Endothelial cell of umbilical vein (primary cell): ENCODE measurements around the gene CYP19A1. TPM values are rescaled to one million over a fixed set of nuclear protein-coding genes. Genes with fewer than 3 reads are reported as not detected.

ENCODE experiments used
- BruUV-seq: library from RNA; stranded (reverse); fragments of 400-500 nt; replicated peaks from 2 replicates; lab custom pipeline; 2021; lab: Mats Ljungman, UMichigan
- CTCF ChIA-PET: fragments of 300-600, 350-600 bp; sonication (Branson Sonifier 250); formaldehyde crosslinking; loops from one replicate; lab custom pipeline; 2021; ENCODE audit warnings: antibody characterized with exemption, inconsistent platforms; lab: Charles Lee
- POLR2A ChIA-PET: fragments of 300-600, 350-600 bp; sonication (Branson Sonifier 250); formaldehyde crosslinking; loops from one replicate; lab custom pipeline; 2021; ENCODE audit warnings: antibody characterized with exemption, inconsistent platforms; lab: Charles Lee
- DNase-seq: peaks from one replicate; pipeline ENCODE4 v3.0.0-alpha.2; 2011; ENCODE audit warnings: low read depth, low spot score
- FAIRE-seq: peaks from 2 replicates; lab custom pipeline; 2011; peaks lifted over from hg19 to GRCh38; lab: Jason Lieb, UNC
- H2AFZ ChIP-seq: 2 replicates; pipeline ENCODE4 v1.6.0; 2012; ENCODE audit warnings: low read depth, low read length, control low read depth, inconsistent platforms
- H3K27ac ChIP-seq: 2 replicates; pipeline ENCODE4 v1.5.1; 2011; ENCODE audit warnings: low read depth, mild to moderate bottlenecking, control low read depth, low read length, moderate library complexity; ENCODE audit not compliant: insufficient read depth
- H3K27me3 ChIP-seq, 2 experiments: 2 replicates each; pipeline versions ENCODE4 v1.6.0 to v1.6.1; 2011; ENCODE audit warnings: low read length in 2 of 2, mixed read lengths in 1 of 2; ENCODE audit not compliant: control insufficient read depth in 2 of 2, insufficient read depth in 2 of 2
- H3K36me3 ChIP-seq, 2 experiments: 2 replicates in 1 of 2; 3 replicates in 1 of 2; pipeline ENCODE4 v1.5.1; 2011; ENCODE audit warnings: low read length in 2 of 2, mild to moderate bottlenecking in 1 of 2, moderate library complexity in 1 of 2; ENCODE audit not compliant: control insufficient read depth in 2 of 2, insufficient read depth in 2 of 2; ENCODE audit errors: extremely low read depth in 1 of 2
- H3K4me1 ChIP-seq: 3 replicates; pipeline ENCODE4 v1.5.1; 2011; ENCODE audit warnings: mild to moderate bottlenecking, low read length; ENCODE audit not compliant: control insufficient read depth, insufficient read depth; ENCODE audit errors: extremely low read depth
- H3K4me2 ChIP-seq: 2 replicates; pipeline ENCODE4 v1.6.1; 2011; ENCODE audit warnings: low read length, control low read depth, mixed read lengths; ENCODE audit not compliant: insufficient read depth
- H3K4me3 ChIP-seq, 3 experiments: fragments of 200-600 bp in 1 of 3; sonication (generic), shearing (Covaris generic) in 1 of 3; replicated peaks in 1 of 3; 2 replicates each; pipeline ENCODE4 v1.5.1; 2011 to 2016; ENCODE audit warnings: control low read depth in 3 of 3, low read length in 3 of 3, mild to moderate bottlenecking in 2 of 3, inconsistent platforms in 1 of 3, low read depth in 1 of 3, moderate library complexity in 1 of 3; ENCODE audit not compliant: insufficient read depth in 1 of 3
- H3K79me2 ChIP-seq: 2 replicates; pipeline ENCODE4 v1.6.0; 2012; ENCODE audit warnings: low read length, inconsistent platforms; ENCODE audit not compliant: control insufficient read depth, insufficient read depth
- H3K9ac ChIP-seq: replicated peaks from 2 replicates; pipeline ENCODE3; 2011; ENCODE audit warnings: low read length, control low read depth; ENCODE audit not compliant: insufficient read depth; ENCODE audit errors: extremely low read depth
- H3K9me1 ChIP-seq: replicated peaks from 3 replicates; pipeline ENCODE4 v1.6.0; 2011; ENCODE audit warnings: mild to moderate bottlenecking, low read length; ENCODE audit not compliant: control insufficient read depth, insufficient read depth; ENCODE audit errors: extremely low read depth
- H3K9me3 ChIP-seq: replicated peaks from 2 replicates; pipeline ENCODE4 v1.5.1; 2012; ENCODE audit warnings: low read length, inconsistent platforms; ENCODE audit not compliant: control insufficient read depth, insufficient read depth
- H4K20me1 ChIP-seq: replicated peaks from 2 replicates; pipeline ENCODE3; 2011; ENCODE audit warnings: mild to moderate bottlenecking, low read length; ENCODE audit not compliant: control insufficient read depth, insufficient read depth; ENCODE audit errors: extremely low read depth
- FOS ChIP-seq: IDR thresholded peaks from 2 replicates; pipeline ENCODE4 v1.6.1; 2011; ENCODE audit warnings: mild to moderate bottlenecking, low read length, moderate library complexity, borderline replicate concordance; ENCODE audit not compliant: insufficient read depth
- GATA2 ChIP-seq: IDR thresholded peaks from 2 replicates; pipeline ENCODE4 v1.7.0; 2011; ENCODE audit warnings: low read depth, mild to moderate bottlenecking, moderate library complexity, mixed read lengths, low read length; ENCODE audit not compliant: insufficient read length, insufficient read depth
- JUN ChIP-seq: IDR thresholded peaks from 2 replicates; pipeline ENCODE4 v1.6.1; 2011; ENCODE audit warnings: borderline replicate concordance, low read depth; ENCODE audit not compliant: insufficient read length, insufficient read depth
- POLR2AphosphoS5 ChIP-seq: IDR thresholded peaks from 2 replicates; pipeline ENCODE4 v1.6.1; 2012; ENCODE audit warnings: low read depth, mild to moderate bottlenecking, control low read depth, low read length, moderate library complexity; ENCODE audit not compliant: insufficient read depth
- dilution Hi-C: fragments of 300-500 bp; cut with MboI; formaldehyde crosslinking; loops from one replicate; pipeline ENCODE4 v1.15.0; 2019; ENCODE audit warnings: low sequenced_read_pairs; ENCODE audit not compliant: extremely low pct_ligation_motif_present
- intact Hi-C: fragments of 100-400 bp; cut with micrococcal nuclease; formaldehyde crosslinking; loops from one replicate; pipeline ENCODE4 v1.10.0; 2022
- polyA plus RNA-seq, 4 experiments: library from polyadenylated mRNA; depleted of rRNA in 3 of 4; stranded (reverse) in 3 of 4; unstranded in 1 of 4; fragments of >200 nt; gene quantifications; 2 replicates each; pipeline versions ENCODE4 v1.2.1 to v1.2.3, GENCODE V29; 2011 to 2012; ENCODE audit warnings: missing spikeins in 1 of 4
- total RNA-seq: library from RNA; stranded (reverse); gene quantifications from 2 replicates; pipeline ENCODE4 v1.2.3, GENCODE V29; 2021
- TF ChIP-seq, protein P1 (sequence below), 2 donors: IDR thresholded peaks; 1 replicate in 1 of 2; 2 replicates in 1 of 2; pipeline ENCODE4 v1.5.1; 2011; ENCODE audit warnings: low read length in 2 of 2, mild to moderate bottlenecking in 2 of 2, moderate library complexity in 2 of 2, control low read depth in 1 of 2, inconsistent platforms in 1 of 2, low read depth in 1 of 2; ENCODE audit not compliant: insufficient read depth in 1 of 2; ENCODE audit errors: extremely low read depth in 1 of 2

Gene CYP19A1
- total and polyA plus RNA-seq, 2 donors (not counting 3 experiments of a cell fraction or from before 2014, with no cell fraction given): not detected

DNA sequence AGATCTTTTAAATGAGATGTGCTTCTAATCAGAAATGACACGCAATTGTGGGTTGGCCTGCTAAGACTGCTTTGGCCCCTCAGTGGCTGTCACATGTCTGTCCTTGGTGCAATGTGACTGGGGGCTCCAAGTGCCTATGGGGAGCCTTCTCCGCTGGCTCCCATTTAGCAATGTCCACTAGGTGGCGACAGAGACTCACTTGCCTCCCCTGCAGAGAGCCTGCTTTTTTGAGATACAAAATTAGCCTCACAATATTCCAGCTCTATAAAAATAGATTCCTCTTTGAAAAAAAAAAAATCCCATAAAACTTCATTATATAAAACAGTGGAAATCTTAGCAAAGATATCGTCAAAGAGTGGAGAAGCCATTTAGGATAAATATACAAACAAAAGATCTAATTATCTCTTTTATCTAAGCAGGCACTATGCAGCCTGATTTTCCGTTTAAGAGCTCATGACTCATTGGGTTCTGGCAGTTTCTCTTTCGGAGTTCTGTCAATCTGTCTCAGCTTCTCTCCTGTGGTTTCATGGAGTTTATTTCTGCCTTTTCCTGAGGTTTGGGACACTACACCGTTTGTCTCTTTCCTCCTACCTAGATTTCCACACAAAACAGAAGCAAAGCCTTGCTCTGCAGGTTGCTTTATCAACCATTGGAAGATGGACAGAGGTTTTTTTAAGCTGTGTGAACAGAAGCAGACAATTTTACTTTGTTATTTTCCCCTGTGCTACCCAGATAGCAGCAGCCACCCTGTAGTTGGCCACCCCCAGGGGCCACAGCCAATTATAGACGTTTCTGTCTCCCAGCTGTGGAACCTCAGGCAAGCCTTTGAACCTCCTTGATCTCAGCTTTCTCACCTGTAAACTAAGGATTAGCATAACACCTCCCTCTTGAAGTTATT is 175.3 kb downstream of the CYP19A1 start:
- Histone ChIP-seq H3K9me1 (no peaks in the 10 kb centered on the region), H3K4me2 (peak overlapping the region; percentile 66), H3K27me3 (peaks cover 9 to 12% of the 10 kb centered on the region in 2 experiments), H3K9me3 (no peaks in the 10 kb centered on the region), H3K79me2 (no peaks in the 10 kb centered on the region), H3K36me3 (no peaks in the 10 kb centered on the region), H2AFZ (peak overlapping the region; percentile 77), H3K4me1 (peaks cover 4% of the 10 kb centered on the region), H3K9ac (no peak overlapping the region), H4K20me1 (no peaks in the 10 kb centered on the region), H3K4me3 (peak overlapping the region in 1 of 3 experiments; percentile 23), H3K27ac (no peak overlapping the region)
- intact Hi-C loops (loop anchor here (1.0 to 2.0 kb wide), 7 partner anchors 29 to 336 kb away; no protein-coding TSS in a partner anchor), dilution Hi-C loops (no loop called here)
- FAIRE-seq: peak; percentile 77
- POLR2A ChIA-PET: interaction anchor here (0.7 kb wide), 1 partner anchor 8 kb away, joined by 3 read pairs; no protein-coding TSS in a partner anchor
- CTCF ChIA-PET: interaction anchor here (0.6 to 4.5 kb wide), 93 partner anchors 9 to 810 kb away, joined by 3 to 470 read pairs (median 5); no protein-coding TSS in a partner anchor
- no TSS peak for BruUV-seq
- TF ChIP-seq, protein P1, sequence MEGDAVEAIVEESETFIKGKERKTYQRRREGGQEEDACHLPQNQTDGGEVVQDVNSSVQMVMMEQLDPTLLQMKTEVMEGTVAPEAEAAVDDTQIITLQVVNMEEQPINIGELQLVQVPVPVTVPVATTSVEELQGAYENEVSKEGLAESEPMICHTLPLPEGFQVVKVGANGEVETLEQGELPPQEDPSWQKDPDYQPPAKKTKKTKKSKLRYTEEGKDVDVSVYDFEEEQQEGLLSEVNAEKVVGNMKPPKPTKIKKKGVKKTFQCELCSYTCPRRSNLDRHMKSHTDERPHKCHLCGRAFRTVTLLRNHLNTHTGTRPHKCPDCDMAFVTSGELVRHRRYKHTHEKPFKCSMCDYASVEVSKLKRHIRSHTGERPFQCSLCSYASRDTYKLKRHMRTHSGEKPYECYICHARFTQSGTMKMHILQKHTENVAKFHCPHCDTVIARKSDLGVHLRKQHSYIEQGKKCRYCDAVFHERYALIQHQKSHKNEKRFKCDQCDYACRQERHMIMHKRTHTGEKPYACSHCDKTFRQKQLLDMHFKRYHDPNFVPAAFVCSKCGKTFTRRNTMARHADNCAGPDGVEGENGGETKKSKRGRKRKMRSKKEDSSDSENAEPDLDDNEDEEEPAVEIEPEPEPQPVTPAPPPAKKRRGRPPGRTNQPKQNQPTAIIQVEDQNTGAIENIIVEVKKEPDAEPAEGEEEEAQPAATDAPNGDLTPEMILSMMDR (IDR thresholded peaks at IDR 0.05; ENCODE audit: extremely low read depth in 1 of 2, insufficient read depth in 1 of 2, low read depth in 1 of 2, low read length in 2 of 2): peak; percentile 87 to 94
- TF ChIP-seq GATA2 (peak; percentile 73), POLR2AphosphoS5 (no peak), JUN (peak; percentile 50), FOS (peak; percentile 86)
- peak; percentile 85 for DNase-seq
